Smooth muscle cell (in vitro differentiated cells): ENCODE measurements around the gene MKS1. TPM values are rescaled to one million over a fixed set of nuclear protein-coding genes. Genes with fewer than 3 reads are reported as not detected.

ENCODE experiments used
- DNase-seq: peaks from one replicate; lab custom pipeline; 2025; ENCODE audit not compliant: unreplicated experiment; lab: John Stamatoyannopoulos, UW
- H2AFZ ChIP-seq: fragments of 200-600 bp; sonication (generic); 2 replicates; pipeline ENCODE4 v1.6.0; 2016; ENCODE audit warnings: antibody characterized with exemption, low read depth, mild to moderate bottlenecking
- H3F3A ChIP-seq: fragments of 200-600 bp; sonication (generic); 2 replicates; pipeline ENCODE4 v1.6.0; 2017; ENCODE audit warnings: antibody characterized with exemption, low read depth
- H3K27ac ChIP-seq: fragments of 200-600 bp; sonication (generic); 2 replicates; pipeline ENCODE4 v1.5.1; 2016; ENCODE audit warnings: low read depth, mild to moderate bottlenecking
- H3K27me3 ChIP-seq: fragments of 200-600 bp; sonication (generic); 2 replicates; pipeline ENCODE4 v1.6.1; 2016; ENCODE audit warnings: low read depth, mild to moderate bottlenecking
- H3K36me3 ChIP-seq: fragments of 200-600 bp; sonication (generic); 2 replicates; pipeline ENCODE4 v1.5.1; 2016; ENCODE audit warnings: low read depth
- H3K4me1 ChIP-seq: fragments of 200-600 bp; sonication (generic); 2 replicates; pipeline ENCODE4 v1.5.1; 2016; ENCODE audit warnings: low read depth
- H3K4me2 ChIP-seq: fragments of 200-600 bp; sonication (generic); 2 replicates; pipeline ENCODE4 v1.6.0; 2016; ENCODE audit warnings: mild to moderate bottlenecking
- H3K4me3 ChIP-seq: fragments of 200-600 bp; sonication (generic); 2 replicates; pipeline ENCODE4 v1.5.1; 2016; ENCODE audit warnings: mild to moderate bottlenecking
- H3K79me2 ChIP-seq: fragments of 200-600 bp; sonication (generic); 2 replicates; pipeline ENCODE4 v1.6.0; 2016; ENCODE audit warnings: low read depth, mild to moderate bottlenecking
- H3K9ac ChIP-seq: fragments of 200-600 bp; sonication (generic); 2 replicates; pipeline ENCODE4 v1.6.0; 2016; ENCODE audit warnings: low read depth
- H3K9me3 ChIP-seq: fragments of 200-600 bp; sonication (generic); replicated peaks from 2 replicates; pipeline ENCODE4 v1.5.1; 2016; ENCODE audit warnings: low read depth
- H4K20me1 ChIP-seq: fragments of 200-600 bp; sonication (generic); 2 replicates; pipeline ENCODE4 v1.6.0; 2016; ENCODE audit warnings: low read depth
- CTCF ChIP-seq: fragments of 200-600 bp; sonication (generic); IDR thresholded peaks from 2 replicates; pipeline ENCODE4 v1.5.1; 2017; ENCODE audit warnings: borderline replicate concordance, mild to moderate bottlenecking, antibody characterized with exemption; ENCODE audit not compliant: insufficient read depth, poor library complexity, severe bottlenecking
- WGBS: methylation state at CpG from one replicate; pipeline ENCODE4 v1.1.7; 2016; ENCODE audit warnings: low lambda C conversion rate; 5-methylcytosine and 5-hydroxymethylcytosine counted together
- polyA plus RNA-seq: library from polyadenylated mRNA; unstranded; fragments of >200 nt; fragmentation: Nextera tagmentation; extraction: Ambion mirVana; gene quantifications from 2 replicates; pipeline ENCODE4 v1.2.1, GENCODE V29; 2016
- total RNA-seq: library from RNA; depleted of rRNA; stranded (reverse); fragments of >200 nt; gene quantifications from 2 replicates; pipeline ENCODE4 v1.2.3, GENCODE V29; 2014

MKS1 gene
- total and polyA plus RNA-seq, 2 experiments from 2014 or later: 15.6 to 22.8 TPM

- WGBS: 3% methylated on average over 58 of the region's 65 CpGs
- no peak for DNase-seq
- peak overlapping the region; percentile 87 for H3K4me2 ChIP-seq
- H3K27me3 ChIP-seq: peaks cover 98% of the 10 kb centered on the region
- H3K9ac ChIP-seq: no peak overlapping the region
- H3K9me3 ChIP-seq: no peaks in the 10 kb centered on the region
- TF ChIP-seq CTCF: no peak
- H3K4me1 ChIP-seq: no peaks in the 10 kb centered on the region
- H2AFZ ChIP-seq: peak overlapping the region; percentile 66
- no peaks in the 10 kb centered on the region for H3K36me3 ChIP-seq
- no peaks in the 10 kb centered on the region for H4K20me1 ChIP-seq
- no peaks in the 10 kb centered on the region for H3F3A ChIP-seq
- H3K79me2 ChIP-seq: no peaks in the 10 kb centered on the region
- peak overlapping the region; percentile 46 for H3K4me3 ChIP-seq
- H3K27ac ChIP-seq: no peak overlapping the region
These were observed 61.9 kb downstream of the MKS1 start for GRCh38 chr17:58156839-58157803.

Other genes with a start within 250 kb of the MKS1 start
- 52.1 and 61.8 TPM in 2 replicates for gene VEZF1, start 231.0 kb downstream of the MKS1 start, total RNA-seq
- gene VEZF1, start 231.0 kb downstream of the MKS1 start, polyA plus RNA-seq: 24.9 and 25.3 TPM in 2 replicates
- 194 and 200 TPM in 2 replicates for gene SRSF1, start 212.0 kb downstream of the MKS1 start, total RNA-seq
- gene SRSF1, start 212.0 kb downstream of the MKS1 start, polyA plus RNA-seq: 57.9 and 61.3 TPM in 2 replicates
- gene DYNLL2, start 135.8 kb downstream of the MKS1 start, total RNA-seq: 8.9 and 9.1 TPM in 2 replicates
- gene DYNLL2, start 135.8 kb downstream of the MKS1 start, polyA plus RNA-seq: 1.5 and 2.0 TPM in 2 replicates
- gene OR4D1, start 70.9 kb downstream of the MKS1 start, total RNA-seq: not detected in 2 replicates
- gene OR4D1, start 70.9 kb downstream of the MKS1 start, polyA plus RNA-seq: not detected in 2 replicates
- not detected in 2 replicates for gene OR4D2, start 52.3 kb downstream of the MKS1 start, total RNA-seq
- gene OR4D2, start 52.3 kb downstream of the MKS1 start, polyA plus RNA-seq: not detected in 2 replicates
- not detected in 2 replicates for gene EPX, start 26.5 kb downstream of the MKS1 start, total RNA-seq
- gene EPX, start 26.5 kb downstream of the MKS1 start, polyA plus RNA-seq: not detected in 2 replicates
- 1.7 and 4.1 TPM in 2 replicates for gene LPO, start 19.3 kb upstream of the MKS1 start, total RNA-seq
- 3.3 TPM in 2 replicates for gene LPO, start 19.3 kb upstream of the MKS1 start, polyA plus RNA-seq
- gene MPO, start 61.7 kb upstream of the MKS1 start, total RNA-seq: not detected in 2 replicates
- 0.09 TPM in 1 of 2 replicates, not detected in the other for gene MPO, start 61.7 kb upstream of the MKS1 start, polyA plus RNA-seq
- 4.3 and 7.0 TPM in 2 replicates for gene TSPOAP1, start 109.5 kb upstream of the MKS1 start, total RNA-seq
- 11.7 and 18.3 TPM in 2 replicates for gene TSPOAP1, start 109.5 kb upstream of the MKS1 start, polyA plus RNA-seq
- 58.5 and 66.1 TPM in 2 replicates for gene SUPT4H1, start 132.9 kb upstream of the MKS1 start, total RNA-seq
- gene SUPT4H1, start 132.9 kb upstream of the MKS1 start, polyA plus RNA-seq: 92.4 and 107 TPM in 2 replicates
- 3.2 and 3.8 TPM in 2 replicates for gene RNF43, start 198.3 kb upstream of the MKS1 start, total RNA-seq
- gene RNF43, start 198.3 kb upstream of the MKS1 start, polyA plus RNA-seq: 0.17 and 2.1 TPM in 2 replicates